Pancreas (tissue), 10 donors: Measurements from ENCODE around the gene FTCDNL1. TPM values are rescaled to one million over a fixed set of nuclear protein-coding genes. Genes with fewer than 3 reads are reported as not detected.

Source experiments
- ATAC-seq, 4 donors: fragments of 200-7000 bp; cut with Tn5 transposase; one replicate each; pipeline versions ENCODE4 v1.8.0 to v1.9.1; 2020; ENCODE audit warnings: mild to moderate bottlenecking in 4 of 4, moderate library complexity in 4 of 4
- DNase-seq, 6 donors: peaks; one replicate each; pipeline ENCODE4 v3.0.0-alpha.2; 2020
- FAIRE-seq: peaks from 2 replicates; lab custom pipeline; 2012; peaks lifted over from hg19 to GRCh38; lab: Jason Lieb, UNC
- H3K27ac ChIP-seq, 4 donors: fragments of 200-600 bp; sonication (generic); 1 replicate in 3 of 4; 2 replicates in 1 of 4; pipeline versions ENCODE4 v1.5.0 to v1.8.0; 2020
- H3K27me3 ChIP-seq, 4 donors: fragments of 200-600 bp; one replicate each; pipeline ENCODE4 v1.8.0; 2021
- H3K36me3 ChIP-seq, 3 donors: fragments of 200-600 bp; sonication (generic) in 1 of 3; one replicate each; pipeline versions ENCODE4 v1.5.0 to v1.8.0; 2020 to 2021
- H3K4me1 ChIP-seq, 3 donors: fragments of 200-600 bp; one replicate each; pipeline ENCODE4 v1.8.0; 2021
- H3K4me3 ChIP-seq, 4 donors: fragments of 200-600 bp; sonication (generic) in 2 of 4; one replicate each; pipeline versions ENCODE4 v1.5.0 to v1.8.0; 2020 to 2021
- H3K9me3 ChIP-seq, 4 donors: fragments of 200-600 bp; one replicate each; pipeline ENCODE4 v1.8.0; 2021
- WGBS, 2 donors: extraction: QIAGEN DNeasy Blood & Tissue Kit; methylation state at CpG; one replicate each; pipeline ENCODE4 v1.1.7; 2013; 5-methylcytosine and 5-hydroxymethylcytosine counted together
- intact Hi-C, 3 donors: fragments of 100-400 bp; cut with DNase I; formaldehyde crosslinking; loops; one replicate each; pipeline versions ENCODE4 v1.11.1 to v1.14.2; 2022
- polyA plus RNA-seq, 2 donors: library from polyadenylated mRNA; stranded (reverse); fragments of 200-250 nt; gene quantifications; one replicate each; pipeline ENCODE4 v1.2.3, GENCODE V29; 2013
- total RNA-seq, 6 donors: library from RNA; stranded (reverse); fragmentation: NEBNext Ultra II Directional in 4 of 6; extraction: Animal tissue kit (Norgen Biotek cat#: 25700) in 4 of 6; gene quantifications; one replicate each; pipeline versions ENCODE4 v1.2.1 to v1.2.4, GENCODE V29; 2021 to 2023
- TF ChIP-seq, protein P1 (sequence below), 4 donors: fragments of 200-600 bp; sonication (generic) in 3 of 4; IDR thresholded peaks; one replicate each; pipeline versions ENCODE4 v1.5.0 to v1.8.0; 2021; ENCODE audit warnings: antibody characterized with exemption in 4 of 4
- donor health status: healthy with polysubstance abuse.
- donor health status: DM: no; HTN: no; CAD: no; lungs with moderate emphysema.
- donor health status: DM: no; HTN: no; CAD: no.
- donor health status: control.
- donor health status: control.
- donor health status: Bipolar disorder and iron deficiency.
- donor health status: DM: yes; HTN: yes; CAD: no.
- donor health status: DM: no; HTN: no; CAD: no.
- donor health status: DM: no; HTN: no; CAD: no.
- donor health status: DM: yes; HTN: yes; CAD: no.

The FTCDNL1 gene
- total and polyA plus RNA-seq, 8 donors: 0.53 to 3.2 (median 1.4) TPM

- no peaks in the 10 kb centered on the region for H3K27me3 ChIP-seq
- no peaks in the 10 kb centered on the region for H3K4me1 ChIP-seq
- 4 to 7% methylated on average over 4 of the region's 4 CpGs for WGBS, 2 donors
- DNase-seq (no peak), FAIRE-seq (peak; percentile 98), ATAC-seq (peak in 3 of 4 donors; percentile 54 to 69 (median 64))
- intact Hi-C loops: loop anchor here in 1 of 3 donors (10.0 kb wide), 1 partner anchor 156 kb away; no protein-coding TSS in a partner anchor
- H3K27ac ChIP-seq: no peak overlapping the region
- no peaks in the 10 kb centered on the region for H3K9me3 ChIP-seq
- no peak overlapping the region for H3K4me3 ChIP-seq
- TF ChIP-seq, protein P1, sequence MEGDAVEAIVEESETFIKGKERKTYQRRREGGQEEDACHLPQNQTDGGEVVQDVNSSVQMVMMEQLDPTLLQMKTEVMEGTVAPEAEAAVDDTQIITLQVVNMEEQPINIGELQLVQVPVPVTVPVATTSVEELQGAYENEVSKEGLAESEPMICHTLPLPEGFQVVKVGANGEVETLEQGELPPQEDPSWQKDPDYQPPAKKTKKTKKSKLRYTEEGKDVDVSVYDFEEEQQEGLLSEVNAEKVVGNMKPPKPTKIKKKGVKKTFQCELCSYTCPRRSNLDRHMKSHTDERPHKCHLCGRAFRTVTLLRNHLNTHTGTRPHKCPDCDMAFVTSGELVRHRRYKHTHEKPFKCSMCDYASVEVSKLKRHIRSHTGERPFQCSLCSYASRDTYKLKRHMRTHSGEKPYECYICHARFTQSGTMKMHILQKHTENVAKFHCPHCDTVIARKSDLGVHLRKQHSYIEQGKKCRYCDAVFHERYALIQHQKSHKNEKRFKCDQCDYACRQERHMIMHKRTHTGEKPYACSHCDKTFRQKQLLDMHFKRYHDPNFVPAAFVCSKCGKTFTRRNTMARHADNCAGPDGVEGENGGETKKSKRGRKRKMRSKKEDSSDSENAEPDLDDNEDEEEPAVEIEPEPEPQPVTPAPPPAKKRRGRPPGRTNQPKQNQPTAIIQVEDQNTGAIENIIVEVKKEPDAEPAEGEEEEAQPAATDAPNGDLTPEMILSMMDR (IDR thresholded peaks at IDR 0.05): peak in 3 of 4 donors; percentile 30 to 44 (median 43)
- no peaks in the 10 kb centered on the region for H3K36me3 ChIP-seq
These were observed 10.3 kb upstream of the FTCDNL1 start for GRCh38 chr2:199861132-199861774.

- H3K36me3 ChIP-seq: no peaks in the 10 kb centered on the region
- intact Hi-C loops: no loop called here
These were observed 4.8 kb upstream of the FTCDNL1 start for GRCh38 chr2:199855812-199856211.

DNA sequence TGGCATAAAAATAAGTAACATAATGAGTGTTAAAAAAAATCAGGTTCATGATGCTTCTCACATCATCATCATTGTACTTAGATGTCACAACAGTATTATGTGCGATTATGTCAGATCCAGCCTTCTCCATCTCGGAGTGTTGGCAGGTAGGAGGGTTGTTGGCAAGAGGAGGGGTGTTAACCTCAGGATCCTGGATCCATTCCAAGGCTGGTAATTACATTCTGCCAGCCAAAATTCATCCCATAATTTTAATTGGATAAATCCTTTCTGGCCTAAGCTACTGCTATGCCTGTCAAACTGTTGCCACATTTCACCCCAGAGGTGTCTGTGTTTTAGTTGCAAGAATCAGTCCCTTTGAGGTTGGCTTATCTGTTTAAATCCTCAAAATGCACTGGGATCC lies 891 bp upstream of the FTCDNL1 start:
- 47 to 58% methylated on average over 2 of the region's 2 CpGs for WGBS, 2 donors
- Histone ChIP-seq H3K27ac (peak overlapping the region in 1 of 4 donors; percentile 48), H3K27me3 (no peaks in the 10 kb centered on the region), H3K4me3 (no peak overlapping the region), H3K4me1 (peaks cover 0 to 10% (median 0%) of the 10 kb centered on the region in 3 donors), H3K9me3 (no peaks in the 10 kb centered on the region), H3K36me3 (no peaks in the 10 kb centered on the region)
- intact Hi-C loops: no loop called here
- TF ChIP-seq, protein P1 (IDR thresholded peaks at IDR 0.05): no peak
- ATAC-seq (no peak), DNase-seq (no peak), FAIRE-seq (no peak)

More at GRCh38 chr2:199855812-199856211, 4.8 kb upstream of the FTCDNL1 start:
- Histone ChIP-seq H3K4me3 (no peak overlapping the region), H3K27ac (no peak overlapping the region), H3K9me3 (no peaks in the 10 kb centered on the region), H3K4me1 (peaks cover 0 to 4% (median 0%) of the 10 kb centered on the region in 3 donors), H3K27me3 (no peaks in the 10 kb centered on the region)
- FAIRE-seq: no peak
- TF ChIP-seq, protein P1 (IDR thresholded peaks at IDR 0.05): no peak
- WGBS, 2 donors: 29 to 33% methylated on average over 4 of the region's 4 CpGs
- no peak for ATAC-seq
- no peak for DNase-seq

GRCh38 chr2:199851501-199851810 lies 464 bp upstream of the FTCDNL1 start:
- intact Hi-C loops: no loop called here
- peak overlapping the region in 3 of 4 donors; percentile 48 to 69 (median 60) for H3K27ac ChIP-seq
- no peaks in the 10 kb centered on the region for H3K9me3 ChIP-seq
- H3K4me3 ChIP-seq: peak overlapping the region; percentile 59 to 75 (median 67)
- FAIRE-seq (no peak), ATAC-seq (peak in 1 of 4 donors; percentile 27), DNase-seq (no peak)
- TF ChIP-seq, protein P1 (IDR thresholded peaks at IDR 0.05): no peak
- H3K27me3 ChIP-seq: no peaks in the 10 kb centered on the region
- peaks cover 0 to 10% (median 0%) of the 10 kb centered on the region in 3 donors for H3K4me1 ChIP-seq
- H3K36me3 ChIP-seq: no peaks in the 10 kb centered on the region
- WGBS, 2 donors: 8 to 11% methylated on average over 8 of the region's 8 CpGs

DNA sequence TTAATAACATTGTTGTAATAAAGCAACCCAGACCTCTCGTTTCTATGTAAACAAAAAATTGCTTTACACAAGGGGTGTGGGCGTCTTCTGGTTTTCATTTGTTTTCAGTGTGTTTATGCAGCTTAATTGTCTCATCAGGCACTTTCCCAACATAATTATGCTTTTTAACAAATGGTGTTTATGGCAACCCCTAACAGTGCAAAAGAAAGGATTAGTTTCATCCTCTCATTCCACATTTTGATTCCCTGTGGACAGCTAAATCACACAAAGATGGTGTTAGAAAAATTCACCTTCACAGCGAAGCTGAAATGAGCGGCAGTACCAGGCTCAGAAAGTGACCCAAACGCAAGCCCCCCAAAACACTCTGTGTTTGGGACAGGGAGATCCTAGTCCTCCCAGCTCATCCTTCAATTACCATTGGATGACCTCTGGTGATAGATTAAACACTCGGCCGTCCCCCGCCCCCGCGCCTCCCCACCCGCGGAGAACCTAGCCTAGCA lies 724 bp downstream of the FTCDNL1 start:
- WGBS, 2 donors: 6% methylated on average over 12 of the region's 12 CpGs
- Histone ChIP-seq H3K4me1 (peaks cover 0 to 10% (median 0%) of the 10 kb centered on the region in 3 donors), H3K4me3 (peak overlapping the region; percentile 59 to 75 (median 67)), H3K27ac (peak overlapping the region in 2 of 4 donors; percentile 48 to 69), H3K27me3 (no peaks in the 10 kb centered on the region), H3K36me3 (no peaks in the 10 kb centered on the region), H3K9me3 (no peaks in the 10 kb centered on the region)
- intact Hi-C loops: no loop called here
- DNase-seq (no peak), FAIRE-seq (no peak), ATAC-seq (no peak)
- TF ChIP-seq, protein P1 (IDR thresholded peaks at IDR 0.05): no peak
